ENCODE measurements around the gene PTPRJ. TPM values are rescaled to one million over a fixed set of nuclear protein-coding genes. Genes with fewer than 3 reads are reported as not detected.

Gene PTPRJ
- total and polyA plus RNA-seq, 2 donors (not counting 1 experiment from before 2014, with no cell fraction given) = 11.2 to 20.0 TPM

- Histone ChIP-seq H3K27me3 (replicated peaks in 1 of 4; ENCODE audit: control extremely low read depth in 1 of 4, control insufficient read depth in 3 of 4, insufficient read depth in 4 of 4, low read length in 3 of 4) (no peaks in the 10 kb centered on the region), H3K27ac (ENCODE audit: low read length in 2 of 2) (no peak overlapping the region), H3K9me3 (ENCODE audit: control extremely low read depth in 1 of 3, control insufficient read depth in 2 of 3, insufficient read depth in 1 of 3, low read length in 2 of 3) (no peaks in the 10 kb centered on the region), H4K20me1 (ENCODE audit: control insufficient read depth, insufficient read depth, low read length, poor library complexity, severe bottlenecking) (peaks cover 26% of the 10 kb centered on the region), H3K4me2 (replicated peaks; ENCODE audit: low read depth, low read length, poor library complexity, severe bottlenecking) (no peak overlapping the region), H2AFZ (ENCODE audit: insufficient read depth, low read depth, low read length, poor library complexity, severe bottlenecking) (no peak overlapping the region), H3K4me3 (ENCODE audit: control extremely low read depth in 1 of 5, extremely low read depth in 1 of 5, insufficient read depth in 1 of 5, low read depth in 2 of 5, low read length in 4 of 5) (peak overlapping the region in 1 of 5 experiments; percentile 28), H3K79me2 (ENCODE audit: control insufficient read depth, insufficient read depth, low read length) (peaks cover 76% of the 10 kb centered on the region), H3K4me1 (ENCODE audit: control insufficient read depth in 2 of 2, insufficient read depth in 2 of 2, low read length in 2 of 2) (peaks cover 19 to 37% of the 10 kb centered on the region in 2 donors), H3K36me3 (replicated peaks in 1 of 2; ENCODE audit: control extremely low read depth in 1 of 2, control insufficient read depth in 1 of 2, extremely low read depth in 1 of 2, insufficient read depth in 2 of 2, low read length in 1 of 2) (peaks cover 0 to 10% of the 10 kb centered on the region in 2 experiments), H3K9ac (ENCODE audit: low read length) (no peak overlapping the region)
- no peak for ATAC-seq (ENCODE audit: low read depth)
- H3K27me3 Mint-ChIP-seq = no peaks in the 10 kb centered on the region
- CTCF ChIA-PET = no interaction called here
- H3K9me3 Mint-ChIP-seq (ENCODE audit: insufficient read depth) = no peaks in the 10 kb centered on the region
- peaks cover 51% of the 10 kb centered on the region for H3K4me1 Mint-ChIP-seq
- no peak for TF ChIP-seq EZH2 (IDR thresholded peaks at IDR 0.05; ENCODE audit: borderline replicate concordance, insufficient read depth, low read depth, low read length, poor library complexity, severe bottlenecking)
- TF ChIP-seq, protein P1, sequence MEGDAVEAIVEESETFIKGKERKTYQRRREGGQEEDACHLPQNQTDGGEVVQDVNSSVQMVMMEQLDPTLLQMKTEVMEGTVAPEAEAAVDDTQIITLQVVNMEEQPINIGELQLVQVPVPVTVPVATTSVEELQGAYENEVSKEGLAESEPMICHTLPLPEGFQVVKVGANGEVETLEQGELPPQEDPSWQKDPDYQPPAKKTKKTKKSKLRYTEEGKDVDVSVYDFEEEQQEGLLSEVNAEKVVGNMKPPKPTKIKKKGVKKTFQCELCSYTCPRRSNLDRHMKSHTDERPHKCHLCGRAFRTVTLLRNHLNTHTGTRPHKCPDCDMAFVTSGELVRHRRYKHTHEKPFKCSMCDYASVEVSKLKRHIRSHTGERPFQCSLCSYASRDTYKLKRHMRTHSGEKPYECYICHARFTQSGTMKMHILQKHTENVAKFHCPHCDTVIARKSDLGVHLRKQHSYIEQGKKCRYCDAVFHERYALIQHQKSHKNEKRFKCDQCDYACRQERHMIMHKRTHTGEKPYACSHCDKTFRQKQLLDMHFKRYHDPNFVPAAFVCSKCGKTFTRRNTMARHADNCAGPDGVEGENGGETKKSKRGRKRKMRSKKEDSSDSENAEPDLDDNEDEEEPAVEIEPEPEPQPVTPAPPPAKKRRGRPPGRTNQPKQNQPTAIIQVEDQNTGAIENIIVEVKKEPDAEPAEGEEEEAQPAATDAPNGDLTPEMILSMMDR (IDR thresholded peaks at IDR 0.05) = no peak
- H3K27ac Mint-ChIP-seq = peak overlapping the region; percentile 15
- no peak overlapping the region for H3K4me3 Mint-ChIP-seq
- WGBS (ENCODE audit: insufficient coverage) = 100% methylated on average over 2 of the region's 3 CpGs
- intact Hi-C loops (cut with micrococcal nuclease) = loop anchor here (10.0 kb wide), 1 partner anchor 171 kb away; no protein-coding TSS in a partner anchor
- DNase-seq = no peak
- POLR2A ChIA-PET = interaction anchor here (0.6 kb wide), 1 partner anchor 13 kb away, joined by 4 read pairs; no protein-coding TSS in a partner anchor
Observed at GRCh38 chr11:48025984-48026340, 45.6 kb downstream of the PTPRJ start.

DNA sequence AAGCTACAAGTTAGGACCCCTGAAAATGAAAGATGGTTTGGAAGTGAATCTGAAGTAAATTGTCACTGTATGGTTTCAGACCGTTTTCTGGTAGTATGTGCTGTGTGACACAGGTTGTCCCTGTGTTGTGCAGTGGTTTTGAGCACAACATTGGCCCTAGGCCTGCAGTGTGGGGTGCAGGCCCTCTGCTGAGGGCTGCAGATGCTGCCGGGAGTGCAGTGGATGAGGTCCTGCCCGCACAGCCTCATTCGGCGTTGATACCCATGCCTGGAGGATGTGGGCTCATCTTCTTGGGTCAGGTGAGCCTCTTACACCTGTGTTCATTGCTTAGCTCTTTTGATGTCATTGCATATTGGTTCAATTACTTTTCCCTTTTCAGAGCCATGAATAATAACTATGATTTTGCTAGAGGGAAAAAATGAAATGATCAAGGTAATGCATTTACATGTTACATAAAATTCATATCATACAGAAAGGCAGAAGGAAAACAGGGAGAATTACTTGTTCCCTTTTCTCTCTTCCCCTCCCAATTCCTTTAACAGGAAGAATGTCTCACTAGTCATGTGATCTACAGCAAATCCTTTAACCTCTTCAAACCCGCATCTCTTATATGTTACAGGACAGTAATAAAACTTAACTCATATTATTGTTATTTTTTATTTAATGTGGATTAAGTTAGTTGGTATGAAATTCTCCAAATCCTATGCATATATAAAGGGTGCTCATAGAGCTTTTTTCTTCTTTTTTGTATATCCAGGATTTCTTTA, 48.7 kb downstream of the PTPRJ start:
- Histone ChIP-seq H4K20me1 (ENCODE audit: control insufficient read depth, insufficient read depth, low read length, poor library complexity, severe bottlenecking) (peaks cover 42% of the 10 kb centered on the region), H2AFZ (ENCODE audit: insufficient read depth, low read depth, low read length, poor library complexity, severe bottlenecking) (no peak overlapping the region), H3K4me1 (ENCODE audit: control insufficient read depth in 2 of 2, insufficient read depth in 2 of 2, low read length in 2 of 2) (peaks cover 25 to 44% of the 10 kb centered on the region in 2 donors), H3K27me3 (replicated peaks in 1 of 4; ENCODE audit: control extremely low read depth in 1 of 4, control insufficient read depth in 3 of 4, insufficient read depth in 4 of 4, low read length in 3 of 4) (no peaks in the 10 kb centered on the region), H3K4me2 (replicated peaks; ENCODE audit: low read depth, low read length, poor library complexity, severe bottlenecking) (no peak overlapping the region), H3K9ac (ENCODE audit: low read length) (no peak overlapping the region), H3K79me2 (ENCODE audit: control insufficient read depth, insufficient read depth, low read length) (peaks cover 74% of the 10 kb centered on the region), H3K9me3 (ENCODE audit: control extremely low read depth in 1 of 3, control insufficient read depth in 2 of 3, insufficient read depth in 1 of 3, low read length in 2 of 3) (no peaks in the 10 kb centered on the region), H3K36me3 (replicated peaks in 1 of 2; ENCODE audit: control extremely low read depth in 1 of 2, control insufficient read depth in 1 of 2, extremely low read depth in 1 of 2, insufficient read depth in 2 of 2, low read length in 1 of 2) (peaks cover 0 to 11% of the 10 kb centered on the region in 2 experiments), H3K27ac (ENCODE audit: low read length in 2 of 2) (no peak overlapping the region), H3K4me3 (ENCODE audit: control extremely low read depth in 1 of 5, extremely low read depth in 1 of 5, insufficient read depth in 1 of 5, low read depth in 2 of 5, low read length in 4 of 5) (no peak overlapping the region)
- no peaks in the 10 kb centered on the region for H3K27me3 Mint-ChIP-seq
- CTCF ChIA-PET = no interaction called here
- TF ChIP-seq, protein P1 (IDR thresholded peaks at IDR 0.05) = no peak
- no peak for TF ChIP-seq EZH2 (IDR thresholded peaks at IDR 0.05; ENCODE audit: borderline replicate concordance, insufficient read depth, low read depth, low read length, poor library complexity, severe bottlenecking)
- DNase-seq = no peak
- intact Hi-C loops (cut with micrococcal nuclease) = loop anchor here (10.0 kb wide), 1 partner anchor 174 kb away; no protein-coding TSS in a partner anchor
- ATAC-seq (ENCODE audit: low read depth) = no peak
- 66% methylated on average over 4 of the region's 6 CpGs for whole genome bisulfite sequencing (ENCODE audit: insufficient coverage)
- H3K27ac Mint-ChIP-seq = peak overlapping the region; percentile 78
- peaks cover 59% of the 10 kb centered on the region for H3K4me1 Mint-ChIP-seq
- no peak overlapping the region for H3K4me3 Mint-ChIP-seq
- POLR2A ChIA-PET = no interaction called here
- H3K9me3 Mint-ChIP-seq (ENCODE audit: insufficient read depth) = no peaks in the 10 kb centered on the region
